ENCODE measurements around the gene GARIN5B. TPM values are rescaled to one million over a fixed set of nuclear protein-coding genes. Genes with fewer than 3 reads are reported as not detected.

GARIN5B gene
- polyA plus RNA-seq, 3 donors: not detected

DNA sequence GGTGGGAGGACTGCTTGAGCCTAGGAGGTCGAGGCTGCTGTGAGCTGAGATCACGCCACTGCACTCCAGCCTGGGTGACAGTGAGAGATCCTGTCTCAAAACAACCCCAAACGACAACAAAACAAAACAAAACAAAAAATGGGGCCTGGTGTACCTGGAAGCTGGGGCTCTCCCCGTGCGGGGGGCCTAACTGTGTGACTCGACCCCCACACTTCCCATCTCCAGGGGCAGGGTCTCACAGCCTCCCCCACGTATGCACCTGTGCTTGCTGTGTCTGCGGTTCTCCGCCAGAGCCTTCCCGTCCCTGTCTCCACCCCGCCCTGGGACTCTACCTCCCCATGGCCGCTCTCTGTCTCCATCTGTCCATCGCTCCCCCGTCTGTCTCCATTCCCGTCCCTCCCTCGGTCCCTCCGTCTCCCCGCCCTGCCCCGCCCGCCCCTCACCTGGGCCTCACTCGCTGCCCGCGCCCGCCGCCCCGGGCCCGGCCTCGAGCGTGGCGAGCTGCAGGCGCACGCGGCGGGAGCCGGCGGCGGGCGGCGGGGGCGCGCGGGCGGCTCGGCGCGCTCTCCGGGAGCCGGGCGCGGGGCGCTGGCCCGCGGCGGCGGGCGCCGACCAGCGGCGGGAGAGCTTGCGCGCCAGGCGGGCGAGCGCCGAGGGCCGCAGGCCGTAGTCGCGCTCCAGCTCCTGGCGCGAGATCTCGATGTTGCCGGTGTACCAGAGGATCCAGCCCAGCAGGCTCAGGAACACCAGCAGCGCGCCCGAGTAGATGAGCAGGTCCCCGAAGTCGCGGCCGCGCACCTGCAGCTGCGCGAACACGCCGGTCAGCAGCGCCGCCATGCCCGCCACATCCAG is 20.4 kb upstream of the GARIN5B start:
- peaks cover 7 to 20% (median 13%) of the 10 kb centered on the region in 3 donors for H3K27me3 Mint-ChIP-seq (ENCODE audit: low read depth in 3 of 3)
- 1% methylated on average over 79 of the region's 88 CpGs for WGBS (ENCODE audit: insufficient coverage)
- peak overlapping the region; percentile 99 for H3K4me2 ChIP-seq (replicated peaks; ENCODE audit: extremely low read depth, low read length, poor library complexity, severe bottlenecking)
- peak overlapping the region; percentile 90 for H2AFZ ChIP-seq (ENCODE audit: insufficient read depth, low read depth, low read length, poor library complexity, severe bottlenecking)
- H3K27ac ChIP-seq (ENCODE audit: low read depth in 1 of 2, low read length in 2 of 2): no peak overlapping the region
- TF ChIP-seq, protein P1, sequence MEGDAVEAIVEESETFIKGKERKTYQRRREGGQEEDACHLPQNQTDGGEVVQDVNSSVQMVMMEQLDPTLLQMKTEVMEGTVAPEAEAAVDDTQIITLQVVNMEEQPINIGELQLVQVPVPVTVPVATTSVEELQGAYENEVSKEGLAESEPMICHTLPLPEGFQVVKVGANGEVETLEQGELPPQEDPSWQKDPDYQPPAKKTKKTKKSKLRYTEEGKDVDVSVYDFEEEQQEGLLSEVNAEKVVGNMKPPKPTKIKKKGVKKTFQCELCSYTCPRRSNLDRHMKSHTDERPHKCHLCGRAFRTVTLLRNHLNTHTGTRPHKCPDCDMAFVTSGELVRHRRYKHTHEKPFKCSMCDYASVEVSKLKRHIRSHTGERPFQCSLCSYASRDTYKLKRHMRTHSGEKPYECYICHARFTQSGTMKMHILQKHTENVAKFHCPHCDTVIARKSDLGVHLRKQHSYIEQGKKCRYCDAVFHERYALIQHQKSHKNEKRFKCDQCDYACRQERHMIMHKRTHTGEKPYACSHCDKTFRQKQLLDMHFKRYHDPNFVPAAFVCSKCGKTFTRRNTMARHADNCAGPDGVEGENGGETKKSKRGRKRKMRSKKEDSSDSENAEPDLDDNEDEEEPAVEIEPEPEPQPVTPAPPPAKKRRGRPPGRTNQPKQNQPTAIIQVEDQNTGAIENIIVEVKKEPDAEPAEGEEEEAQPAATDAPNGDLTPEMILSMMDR (IDR thresholded peaks at IDR 0.05): no peak
- H3K4me1 Mint-ChIP-seq: peaks cover 43% of the 10 kb centered on the region
- H3K4me1 ChIP-seq (ENCODE audit: control insufficient read depth in 1 of 2, insufficient read depth in 2 of 2, low read length in 2 of 2): peaks cover 41 to 46% of the 10 kb centered on the region in 2 donors
- peaks cover 27% of the 10 kb centered on the region for H3K79me2 ChIP-seq (ENCODE audit: insufficient read depth, low read length)
- intact Hi-C loops (cut with micrococcal nuclease): loop anchor here (2.0 to 5.0 kb wide), 5 partner anchors 41 to 91 kb away; partner anchors contain the start of gene KMT5C (in 1 of the 2)
- H3K9me3 Mint-ChIP-seq: peaks cover 0 to 3% (median 0%) of the 10 kb centered on the region in 7 donors
- peak overlapping the region; percentile 19 to 92 (median 27) for H3K4me3 ChIP-seq (replicated peaks in 1 of 3; ENCODE audit: low read depth in 2 of 3, low read length in 3 of 3)
- H3K36me3 ChIP-seq (replicated peaks in 1 of 2; ENCODE audit: control insufficient read depth in 1 of 2, insufficient read depth in 2 of 2, low read length in 2 of 2): peaks cover 14 to 15% of the 10 kb centered on the region in 2 donors
- H3K9me3 ChIP-seq (replicated peaks in 1 of 2; ENCODE audit: control insufficient read depth in 1 of 2, insufficient read depth in 1 of 2, low read length in 2 of 2): no peaks in the 10 kb centered on the region
- peaks cover 19 to 24% of the 10 kb centered on the region in 2 donors for H3K36me3 Mint-ChIP-seq
- H3K27ac Mint-ChIP-seq: peak overlapping the region in 4 of 7 donors; percentile 50 to 79 (median 56)
- H4K20me1 ChIP-seq (ENCODE audit: insufficient read depth, low read length): peaks cover 27% of the 10 kb centered on the region
- peak overlapping the region; percentile 79 to 88 for H3K4me3 Mint-ChIP-seq
- peak; percentile 44 to 55 (median 46) for DNase-seq
- H3K27me3 ChIP-seq (ENCODE audit: control insufficient read depth in 2 of 2, insufficient read depth in 2 of 2, low read length in 2 of 2): peaks cover 0 to 2% of the 10 kb centered on the region in 2 donors
- peak overlapping the region; percentile 83 for H3K9ac ChIP-seq (ENCODE audit: insufficient read depth, low read length, poor library complexity, severe bottlenecking)

DNA sequence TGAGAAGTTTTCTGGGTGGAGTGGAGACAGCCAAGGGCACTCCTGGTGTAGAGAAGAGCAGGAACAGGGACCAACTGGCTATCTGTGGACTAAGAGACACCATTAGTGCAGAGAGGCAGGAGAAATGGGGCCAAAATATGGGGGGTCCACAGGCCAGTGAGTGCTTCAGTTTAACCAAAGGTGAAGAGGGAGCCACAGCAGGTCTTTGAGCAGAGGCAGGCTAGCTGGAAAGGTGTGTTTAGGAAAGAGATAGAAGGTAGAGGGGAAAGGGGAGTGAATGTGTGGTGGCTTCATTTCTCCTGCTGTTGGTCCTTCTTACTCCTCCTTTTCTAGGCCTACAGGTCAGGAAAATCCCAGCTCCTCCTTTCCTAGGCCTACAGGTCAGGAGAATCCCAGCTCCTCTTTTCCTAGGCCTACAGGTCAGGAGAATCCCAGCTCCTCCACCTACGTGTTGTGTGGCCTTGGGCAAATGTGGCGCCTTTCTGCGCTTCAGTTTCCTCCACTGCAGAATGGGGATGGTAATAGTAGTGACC is 19.5 kb upstream of the GARIN5B start:
- Histone ChIP-seq H3K36me3 (replicated peaks in 1 of 2; ENCODE audit: control insufficient read depth in 1 of 2, insufficient read depth in 2 of 2, low read length in 2 of 2) (peaks cover 5 to 6% of the 10 kb centered on the region in 2 donors), H3K9me3 (replicated peaks in 1 of 2; ENCODE audit: control insufficient read depth in 1 of 2, insufficient read depth in 1 of 2, low read length in 2 of 2) (no peaks in the 10 kb centered on the region), H3K4me2 (replicated peaks; ENCODE audit: extremely low read depth, low read length, poor library complexity, severe bottlenecking) (no peak overlapping the region), H3K27me3 (ENCODE audit: control insufficient read depth in 2 of 2, insufficient read depth in 2 of 2, low read length in 2 of 2) (peaks cover 0 to 8% of the 10 kb centered on the region in 2 donors), H3K79me2 (ENCODE audit: insufficient read depth, low read length) (peaks cover 18% of the 10 kb centered on the region), H4K20me1 (ENCODE audit: insufficient read depth, low read length) (peaks cover 18% of the 10 kb centered on the region), H3K9ac (ENCODE audit: insufficient read depth, low read length, poor library complexity, severe bottlenecking) (no peak overlapping the region), H2AFZ (ENCODE audit: insufficient read depth, low read depth, low read length, poor library complexity, severe bottlenecking) (no peak overlapping the region), H3K4me3 (replicated peaks in 1 of 3; ENCODE audit: low read depth in 2 of 3, low read length in 3 of 3) (no peak overlapping the region), H3K27ac (ENCODE audit: low read depth in 1 of 2, low read length in 2 of 2) (no peak overlapping the region), H3K4me1 (ENCODE audit: control insufficient read depth in 1 of 2, insufficient read depth in 2 of 2, low read length in 2 of 2) (peaks cover 32 to 37% of the 10 kb centered on the region in 2 donors)
- Mint-ChIP-seq H3K36me3 (peaks cover 10 to 15% of the 10 kb centered on the region in 2 donors), H3K4me3 (peak overlapping the region; percentile 79 to 88), H3K27me3 (ENCODE audit: low read depth in 3 of 3) (peaks cover 13 to 24% (median 23%) of the 10 kb centered on the region in 3 donors), H3K27ac (no peak overlapping the region), H3K4me1 (peaks cover 34% of the 10 kb centered on the region), H3K9me3 (peaks cover 0 to 3% (median 0%) of the 10 kb centered on the region in 7 donors)
- intact Hi-C loops (cut with micrococcal nuclease): loop anchor here (5.0 kb wide), 4 partner anchors 40 to 90 kb away; no protein-coding TSS in a partner anchor
- 100% methylated on average over 2 of the region's 3 CpGs for WGBS (ENCODE audit: insufficient coverage)
- no peak for DNase-seq
- TF ChIP-seq, protein P1 (IDR thresholded peaks at IDR 0.05): no peak
